HUDEP-2 (cell line): Measurements from ENCODE around the gene TRIM2.

Source experiments
- DNase-seq, 76 experiments: peaks; one replicate each; lab custom pipeline; 2025; ENCODE audit not compliant: unreplicated experiment in 76 of 76; lab: John Stamatoyannopoulos, UW

TRIM2 gene

DNA sequence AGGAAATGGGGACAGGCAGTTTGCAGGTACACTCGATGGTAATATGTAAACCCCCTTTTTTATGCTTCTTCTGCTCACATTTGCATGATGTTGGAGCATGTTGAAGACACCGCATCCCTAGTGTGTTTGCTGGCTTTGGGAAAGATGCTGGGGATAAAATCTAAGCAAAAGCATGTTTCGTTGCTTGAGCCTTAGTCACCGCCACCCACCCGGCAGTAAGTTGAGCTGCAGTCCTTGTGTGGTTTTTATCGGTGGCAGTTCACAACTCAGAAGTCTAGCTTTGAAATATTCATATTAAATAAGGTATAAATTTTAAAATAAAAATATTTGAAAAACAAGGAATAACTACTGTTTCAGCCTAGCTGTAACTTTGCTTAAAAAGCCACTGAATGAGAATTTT is 118.5 kb downstream of the TRIM2 start:
- no peak for DNase-seq

DNA sequence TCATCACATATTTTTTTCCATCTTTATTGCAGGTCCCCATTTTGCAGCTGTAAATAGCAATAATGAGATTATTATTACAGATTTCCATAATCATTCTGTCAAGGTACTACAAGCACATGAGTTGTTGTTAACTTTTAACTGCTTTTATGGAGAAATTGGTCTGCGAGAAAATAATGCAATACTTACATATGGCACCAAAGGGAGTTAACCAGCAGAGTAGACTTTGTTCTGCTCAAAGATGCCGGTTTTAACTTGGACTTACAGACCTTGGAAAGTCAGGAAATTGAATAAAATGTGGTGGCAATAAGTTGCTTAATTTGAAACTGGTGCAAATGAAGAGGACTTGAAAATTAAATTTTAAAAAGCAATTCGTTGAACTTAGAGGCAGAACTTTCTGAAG is 119.8 kb downstream of the TRIM2 start:
- no peak for DNase-seq

DNA sequence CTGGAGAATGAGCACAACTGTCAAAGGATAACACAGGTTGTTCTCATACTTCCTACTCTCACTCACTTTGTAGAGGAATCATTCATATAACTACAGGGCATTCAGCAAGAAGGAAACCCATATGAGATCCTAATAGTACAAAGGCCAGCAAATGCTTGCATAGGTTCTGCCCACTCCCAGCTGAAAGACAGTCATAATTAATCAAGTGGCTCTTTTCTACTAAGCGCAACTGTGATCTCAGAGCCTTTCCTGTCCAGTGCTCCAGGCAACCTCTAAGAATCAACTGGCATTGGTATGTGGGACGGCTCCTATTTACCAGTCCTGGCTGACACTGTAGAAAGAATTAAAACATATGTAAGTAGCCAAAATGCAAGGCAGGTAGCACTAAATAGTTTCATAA is 121.3 kb downstream of the TRIM2 start:
- no peak for DNase-seq

DNA sequence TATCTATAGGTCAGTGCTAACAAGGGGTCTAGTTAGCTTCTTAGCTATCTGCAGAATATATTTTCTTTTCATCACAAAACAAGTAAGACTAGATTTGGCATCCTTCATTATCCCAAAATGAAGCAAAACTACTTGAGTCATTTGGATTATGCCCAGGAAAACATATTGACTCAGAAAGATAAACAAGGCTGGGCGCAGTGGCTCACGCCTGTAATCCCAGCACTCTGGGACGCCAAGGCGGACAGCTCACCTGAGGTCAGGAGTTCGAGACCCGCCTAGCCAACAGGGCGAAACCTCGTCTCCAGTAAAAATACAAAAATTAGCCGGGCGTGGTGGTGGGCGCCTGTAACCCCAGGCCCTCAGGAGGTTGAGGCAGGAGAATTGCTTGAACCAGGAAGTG is 122.3 kb downstream of the TRIM2 start:
- DNase-seq = no peak

DNA sequence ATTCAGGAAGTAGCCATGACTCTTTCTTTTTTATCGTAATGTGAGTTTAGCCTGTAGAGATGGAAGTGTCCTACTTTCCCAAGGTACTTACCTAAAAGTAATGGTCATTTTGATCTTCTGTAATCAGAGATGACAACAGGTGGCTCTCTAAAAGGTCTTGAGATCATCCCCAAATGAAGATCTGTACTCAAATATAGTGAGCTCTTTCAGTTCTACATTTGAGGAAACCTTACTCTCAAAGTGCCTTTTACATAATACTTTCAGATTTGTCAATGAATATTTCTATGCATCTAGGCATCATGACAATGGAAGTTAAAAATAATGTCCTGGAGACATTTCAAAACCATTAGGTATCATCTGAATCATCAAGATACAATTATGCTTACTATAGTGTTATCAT is 123.0 kb downstream of the TRIM2 start:
- DNase-seq = no peak

DNA sequence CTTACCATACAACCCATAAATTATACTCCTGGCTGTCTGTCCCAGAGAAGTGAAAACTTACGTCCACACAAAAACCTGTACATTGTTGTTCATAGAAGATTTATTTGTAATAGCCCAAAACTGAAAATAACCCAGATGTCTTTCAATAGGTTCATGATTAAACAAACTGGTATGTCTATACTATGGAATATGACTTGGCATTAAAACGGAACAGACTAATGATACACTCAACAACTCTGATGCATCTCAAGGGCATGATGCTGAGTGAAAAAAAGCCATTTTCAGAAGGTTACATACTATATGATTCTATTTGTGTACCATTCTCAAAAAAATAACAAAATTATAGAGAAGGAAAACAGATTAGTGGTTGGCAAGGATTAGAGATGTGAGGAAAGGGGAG is 128.7 kb downstream of the TRIM2 start:
- DNase-seq = no peak

DNA sequence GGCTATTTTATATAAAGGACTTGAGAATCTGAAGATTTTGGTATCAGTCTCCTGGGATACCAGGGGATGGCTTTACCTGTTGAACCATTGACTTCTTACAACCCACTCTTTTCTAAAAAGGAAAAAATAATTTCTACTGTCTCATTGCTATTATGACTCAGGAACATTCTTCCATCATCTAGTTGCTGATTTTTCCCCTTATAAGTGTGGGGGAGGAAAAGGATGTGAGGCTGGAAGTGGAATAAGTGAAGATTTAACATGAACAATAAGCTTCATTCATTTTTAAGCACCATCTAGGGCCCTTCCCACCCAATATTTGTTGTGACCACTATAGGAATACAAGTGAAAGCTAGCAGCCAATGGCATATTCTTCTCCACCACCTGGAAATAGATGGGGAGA is 129.6 kb downstream of the TRIM2 start:
- DNase-seq = no peak

DNA sequence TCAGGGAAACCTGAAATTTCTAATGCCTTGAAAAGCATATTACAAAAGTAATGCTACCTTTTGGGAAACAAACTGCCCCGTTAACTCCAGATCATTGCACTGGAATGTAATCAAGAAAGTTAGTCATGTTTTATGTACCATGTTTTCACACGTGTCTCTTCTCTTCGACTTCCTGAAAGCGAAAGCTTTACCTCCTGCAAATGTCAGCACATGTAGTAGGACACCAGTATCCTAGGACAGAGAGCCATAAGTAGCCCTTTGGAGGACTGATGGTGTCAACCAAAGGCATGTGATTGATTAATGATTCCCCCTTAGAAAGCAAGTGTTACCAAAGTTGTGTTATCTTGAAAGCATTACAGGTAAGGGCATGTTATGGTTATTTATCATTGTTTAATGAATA is 131.4 kb downstream of the TRIM2 start:
- no peak for DNase-seq

DNA sequence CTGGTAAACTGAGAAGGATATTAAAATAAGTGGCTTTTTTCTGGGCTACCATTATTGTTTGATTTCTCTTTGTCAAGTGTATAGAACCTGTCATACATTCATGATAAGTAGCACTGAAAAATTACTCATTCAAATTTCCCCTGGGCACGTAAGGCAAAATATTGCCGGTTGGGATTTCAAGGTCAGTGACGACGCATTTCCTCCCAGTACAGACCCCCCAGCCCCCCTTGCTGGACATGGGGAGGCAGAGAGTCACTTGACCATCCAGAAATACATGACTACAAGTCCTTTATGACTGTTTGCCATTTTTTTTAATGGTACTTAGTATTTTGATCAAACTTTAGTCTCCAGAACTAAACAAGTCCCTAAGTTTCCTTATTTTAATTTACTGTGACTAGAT is 133.4 kb downstream of the TRIM2 start:
- no peak for DNase-seq

DNA sequence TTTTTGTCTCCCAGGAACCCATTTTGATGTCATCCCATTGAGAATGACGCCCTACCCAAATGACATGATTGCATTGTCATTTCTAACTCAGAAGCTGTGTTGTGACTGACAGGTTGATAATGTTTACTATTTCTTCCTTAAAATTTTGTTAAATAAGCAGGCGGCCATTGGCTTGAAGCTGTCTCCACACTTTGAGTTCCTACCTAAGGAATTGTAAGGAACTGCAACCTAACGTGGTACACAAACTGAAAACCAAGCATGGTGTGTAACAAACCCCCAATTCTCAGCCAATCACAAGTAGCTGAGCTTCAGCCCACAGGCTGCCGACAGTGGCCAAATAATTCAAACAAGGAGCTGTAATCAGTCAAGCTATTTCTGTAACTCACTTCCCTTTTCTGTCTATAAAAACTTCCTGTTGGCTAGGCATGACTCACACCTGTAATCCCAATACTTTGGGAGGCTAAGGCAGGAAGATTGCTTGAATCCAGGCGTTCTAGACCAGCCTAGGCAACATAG is 137.4 kb downstream of the TRIM2 start:
- DNase-seq = no peak

DNA sequence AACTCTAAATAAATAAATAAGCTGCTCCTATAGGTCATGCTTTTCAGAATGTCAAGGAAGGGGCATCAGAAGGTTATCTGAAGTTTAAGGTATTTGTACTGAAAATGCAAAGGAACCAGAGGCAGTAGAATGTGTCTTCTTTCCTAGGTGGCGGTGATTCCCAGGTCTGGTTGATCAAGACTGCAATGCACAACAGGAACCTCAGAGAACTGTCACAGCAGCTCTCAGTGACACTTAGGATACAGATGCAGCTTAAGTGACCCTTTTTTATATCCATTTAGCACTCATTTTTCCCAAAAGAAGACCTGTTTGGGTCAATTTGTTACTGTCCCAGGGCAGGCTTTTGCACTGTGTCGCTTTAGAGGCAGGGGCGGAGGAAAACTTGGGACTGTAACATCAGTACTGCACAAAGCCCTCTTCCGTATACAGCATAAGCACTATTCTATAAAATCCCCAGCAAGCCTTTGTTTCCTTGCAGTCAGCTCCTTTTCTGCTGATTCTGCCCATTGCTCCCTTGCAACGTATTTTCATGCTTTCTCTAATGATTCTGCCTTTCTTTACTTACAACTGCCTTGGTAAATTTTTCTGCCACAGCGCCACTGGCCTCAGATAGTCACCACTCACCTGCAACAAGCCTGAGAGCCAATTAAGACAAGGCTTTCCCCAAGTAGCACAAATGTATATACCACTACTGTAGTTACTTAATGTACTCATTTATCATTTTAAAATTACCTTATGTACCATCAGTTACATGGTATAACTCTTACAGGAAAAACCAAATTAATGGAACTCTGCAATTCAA is 138.7 kb downstream of the TRIM2 start:
- no peak for DNase-seq

DNA sequence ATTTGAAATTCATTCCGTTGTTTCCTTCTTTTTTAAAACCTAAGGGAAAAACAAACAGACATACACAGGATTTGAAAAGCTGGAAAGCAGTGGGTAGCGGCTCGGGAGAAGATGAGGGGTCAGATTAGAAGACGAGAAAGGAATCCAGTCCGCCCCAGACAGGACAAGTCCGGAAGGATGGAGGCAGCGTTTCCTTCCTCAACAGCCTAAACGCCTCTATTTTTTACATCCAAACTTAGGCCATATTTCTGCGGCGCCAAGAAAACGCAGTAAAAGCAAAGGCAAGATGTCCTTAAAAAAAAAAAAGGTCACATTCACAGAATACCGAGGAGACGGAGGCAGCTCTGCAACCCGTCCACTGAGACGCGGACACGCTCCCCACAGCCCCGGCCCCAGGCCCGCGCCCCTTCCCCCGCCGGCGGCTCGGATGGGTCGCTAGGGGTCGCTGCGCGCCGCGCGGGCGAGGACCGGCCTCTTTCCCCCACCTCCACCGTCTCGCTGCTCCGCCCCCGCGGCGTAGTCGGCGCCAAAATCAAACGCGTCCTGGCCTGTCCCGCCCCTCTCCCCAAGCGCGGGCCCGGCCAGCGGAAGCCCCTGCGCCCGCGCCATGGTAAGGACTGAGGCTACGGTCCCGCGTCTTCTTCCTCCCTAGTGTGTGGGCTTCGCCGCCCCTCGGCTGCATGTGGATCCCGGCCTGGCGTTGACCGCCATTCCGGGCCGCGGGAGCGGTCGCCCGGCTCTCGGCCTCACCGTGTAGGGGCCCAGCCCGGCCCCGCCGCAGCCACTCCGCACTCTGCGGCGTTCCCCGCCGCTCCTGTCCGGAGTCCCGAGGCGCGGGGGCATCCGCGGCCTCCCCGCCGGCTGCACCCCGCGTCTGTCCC is 140.1 kb downstream of the TRIM2 start, which contains the start of gene MND1:
Gene MND1 (plus strand): TSS at position 558 of the 881 bp plus-strand sequence. CDS start 50 bp downstream, at position 608.
- DNase-seq = peak in 75 of 76 experiments; percentile 21 to 90 (median 78)

DNA sequence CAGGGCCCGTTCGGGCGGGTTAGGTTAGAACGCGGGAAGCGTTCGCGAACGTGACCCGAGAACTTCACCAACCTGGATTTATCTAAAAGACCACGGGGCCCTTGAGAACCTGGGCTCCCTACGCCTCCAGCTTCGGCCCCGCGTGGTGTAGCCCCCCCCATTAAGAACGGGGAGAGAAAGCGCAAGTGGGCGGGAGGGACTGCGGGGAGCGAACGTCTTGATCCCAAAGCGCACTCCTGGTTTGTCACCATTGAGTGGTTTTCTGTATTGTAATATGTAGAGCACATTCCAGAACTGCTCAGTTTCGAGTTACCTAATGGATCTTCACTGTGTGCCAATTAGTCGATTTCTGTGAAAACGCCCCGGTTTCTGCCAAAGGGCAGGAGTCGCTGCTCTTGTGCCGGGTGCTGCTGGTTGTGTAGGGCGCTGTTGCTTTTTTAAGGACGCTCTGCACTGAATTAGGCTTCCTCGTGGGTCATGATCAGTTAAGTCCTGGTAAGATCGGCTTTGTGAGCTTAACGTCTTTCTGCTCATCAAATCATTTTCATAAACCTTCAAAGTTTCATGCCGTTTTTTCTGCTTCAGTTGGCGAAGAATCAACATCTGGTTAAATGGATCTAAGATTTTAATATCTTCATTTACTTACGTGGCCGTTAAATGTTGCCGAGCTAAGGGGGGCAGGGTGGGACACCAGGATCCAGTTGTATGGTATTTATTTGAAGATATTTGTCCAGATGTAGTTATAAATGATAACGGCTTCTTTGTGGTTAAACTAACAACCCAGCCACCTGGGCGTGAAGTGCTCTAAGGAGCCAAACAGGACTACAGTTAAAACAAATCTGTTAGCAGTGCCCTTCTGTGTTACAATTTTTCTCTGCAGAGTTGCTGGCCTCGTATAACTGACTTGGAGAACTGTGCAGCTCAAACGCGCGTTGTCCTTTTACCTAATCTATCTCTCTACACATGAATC is 141.1 kb downstream of the TRIM2 start:
- DNase-seq = peak in 73 of 76 experiments; percentile 5 to 69 (median 39)

DNA sequence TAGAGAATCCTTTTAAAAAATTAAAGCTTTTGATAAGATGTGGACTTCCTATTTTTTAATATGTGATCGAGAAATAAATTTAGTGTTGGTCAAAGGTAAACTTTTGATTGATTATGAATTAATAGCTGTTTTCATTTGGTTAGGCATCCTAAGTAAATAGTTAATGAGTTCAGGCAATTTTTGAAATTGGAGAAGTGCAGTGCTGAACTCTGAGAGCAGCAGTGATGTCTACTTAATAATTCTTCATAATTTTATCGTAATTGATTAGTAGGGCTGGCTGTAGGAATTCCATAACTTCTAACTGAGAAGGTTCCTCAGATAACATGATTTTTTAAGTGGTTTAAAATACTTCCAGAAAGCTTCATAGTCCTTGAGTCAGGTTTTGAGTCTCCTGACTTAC is 141.8 kb downstream of the TRIM2 start:
- no peak for DNase-seq

DNA sequence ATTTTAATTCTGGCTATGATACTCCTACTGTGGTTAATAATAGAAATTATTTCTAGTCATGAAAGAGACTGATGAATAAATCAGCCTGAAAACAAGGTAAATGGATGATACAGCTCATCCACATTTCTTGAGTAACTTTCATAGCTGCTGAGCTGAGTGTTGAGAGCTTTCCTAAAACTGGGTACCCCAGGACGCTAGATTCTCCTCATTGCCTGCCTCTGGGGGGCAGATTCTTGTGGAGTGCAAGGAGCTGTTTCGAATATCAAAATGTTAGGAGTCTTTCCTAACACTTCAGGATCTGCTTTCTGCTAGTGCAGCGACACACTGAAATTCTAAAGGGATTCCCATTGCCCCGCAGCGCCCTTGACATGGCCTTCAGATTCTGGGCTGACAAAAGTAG is 142.3 kb downstream of the TRIM2 start:
- no peak for DNase-seq

DNA sequence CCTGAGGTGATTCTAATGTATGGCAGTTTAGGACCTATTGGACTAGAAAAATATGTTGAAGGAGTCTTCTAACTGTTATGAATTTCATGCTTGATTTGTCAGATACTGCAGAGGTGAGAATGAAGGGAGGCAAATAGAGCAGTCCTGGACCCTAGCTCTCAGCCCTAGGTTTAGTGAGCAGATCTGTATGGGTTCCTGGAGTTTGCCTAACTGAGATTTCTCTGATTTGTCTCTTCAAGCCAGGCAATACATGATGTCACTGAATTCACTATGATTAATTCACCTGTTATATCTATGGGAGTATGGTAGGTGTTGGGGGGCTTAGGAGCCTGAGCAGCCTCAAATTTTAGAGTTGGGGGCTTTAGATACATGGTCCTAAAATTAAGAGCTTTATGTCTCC is 142.9 kb downstream of the TRIM2 start:
- no peak for DNase-seq

DNA sequence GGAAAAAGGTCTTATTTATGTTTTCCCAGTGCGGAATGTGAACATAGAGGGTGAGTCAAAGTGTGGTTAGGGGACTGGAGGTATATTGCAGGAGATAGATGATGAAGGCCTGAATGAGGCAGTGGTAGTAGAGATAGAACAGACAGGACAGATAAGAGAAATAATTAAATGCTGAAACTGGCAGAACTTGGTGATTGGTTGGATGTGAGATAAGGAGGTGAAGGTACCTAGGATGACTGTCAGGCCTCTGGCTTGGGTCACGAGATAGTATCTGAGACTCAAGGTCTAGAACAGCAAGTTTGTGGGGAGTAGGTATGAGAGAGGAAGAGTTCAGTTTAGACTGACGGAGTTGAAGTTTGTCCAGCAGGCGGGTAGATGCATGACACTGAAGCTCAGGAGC is 143.8 kb downstream of the TRIM2 start:
- DNase-seq = peak in 40 of 76 experiments; percentile 1 to 68 (median 20)

DNA sequence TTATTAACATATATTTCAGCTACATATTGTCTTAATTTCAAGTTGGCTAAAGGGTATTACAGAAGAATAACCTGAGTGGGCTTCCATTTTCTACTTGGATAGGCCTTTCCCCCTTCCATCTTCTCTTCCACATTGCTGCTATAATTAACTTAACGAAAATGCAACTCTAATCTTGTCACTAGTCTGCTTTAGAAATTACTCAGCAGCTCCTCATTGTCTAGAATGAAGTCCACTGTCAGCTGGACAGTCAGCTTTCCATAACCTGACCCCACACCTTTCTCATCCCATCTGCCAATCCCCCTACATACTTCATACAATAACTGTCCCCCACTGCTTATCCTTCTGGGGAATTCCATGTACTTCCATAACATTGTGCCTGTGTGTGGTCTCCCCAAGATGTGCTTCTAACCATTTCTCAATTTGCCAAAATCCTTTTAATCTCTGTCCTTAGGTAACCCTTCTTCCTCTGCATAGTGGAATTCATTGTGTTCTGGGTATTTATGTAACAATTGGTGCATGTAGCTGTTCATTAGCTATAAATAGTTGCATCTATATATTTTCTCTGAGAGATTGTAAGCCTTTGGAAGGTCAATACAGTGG is 145.1 kb downstream of the TRIM2 start:
- no peak for DNase-seq

DNA sequence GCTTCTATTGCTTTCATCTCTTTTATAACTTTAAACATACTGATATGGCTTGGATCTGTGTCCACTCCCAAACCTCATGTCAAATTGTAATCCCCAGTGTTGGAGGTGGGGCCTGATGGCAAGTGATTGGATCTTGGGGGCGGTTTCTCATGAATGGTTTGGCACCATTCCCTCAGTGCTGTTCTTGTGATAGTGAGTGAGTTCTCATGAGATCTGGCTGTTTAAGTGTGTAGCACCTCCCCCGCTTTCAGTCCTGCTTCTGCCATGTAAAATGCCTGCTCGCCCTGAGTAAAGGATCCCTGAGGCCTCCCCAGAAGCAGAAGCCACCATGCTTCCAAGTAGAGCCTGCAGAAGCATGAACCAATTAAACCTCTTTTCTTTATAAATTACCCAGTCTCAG is 157.9 kb downstream of the TRIM2 start:
- DNase-seq = peak in 74 of 76 experiments; percentile 27 to 97 (median 87)

DNA sequence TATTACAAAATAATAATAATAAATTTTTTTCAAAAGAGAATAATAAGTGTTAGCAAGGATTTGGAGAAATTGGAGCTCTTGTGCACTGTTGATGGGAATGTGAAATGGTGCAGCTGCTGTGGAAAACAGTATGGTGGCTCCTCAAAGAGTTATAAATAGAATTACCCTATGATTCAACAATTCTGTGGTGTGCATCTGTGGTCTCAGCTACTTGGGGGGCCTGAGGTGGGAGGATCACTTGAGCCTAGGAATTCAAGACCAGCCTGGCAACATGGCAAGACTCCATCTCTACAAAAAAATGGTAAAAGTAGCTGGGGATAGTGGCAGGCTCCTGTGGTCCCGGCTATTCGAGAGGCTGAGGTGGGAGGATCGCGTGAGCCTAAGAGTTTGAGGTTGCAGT is 159.8 kb downstream of the TRIM2 start:
- no peak for DNase-seq
